Mucosa of descending colon (tissue), 3 donors: ENCODE results near the gene AGPAT2. TPM values are rescaled to one million over a fixed set of nuclear protein-coding genes. Genes with fewer than 3 reads are reported as not detected.

Experiments
- ATAC-seq: fragments of 200-7000 bp; cut with Tn5 transposase; one replicate; pipeline ENCODE4 v1.9.1; 2020; ENCODE audit warnings: mild to moderate bottlenecking, moderate library complexity
- DNase-seq, 3 donors: peaks; one replicate each; pipeline ENCODE4 v3.0.0-alpha.2; 2020
- H3K36me3 ChIP-seq: fragments of 200-600 bp; one replicate; pipeline ENCODE4 v1.8.0; 2021; ENCODE audit warnings: low read depth, mild to moderate bottlenecking
- H3K4me1 ChIP-seq: fragments of 200-600 bp; one replicate; pipeline ENCODE4 v1.8.0; 2021; ENCODE audit warnings: low read depth, mild to moderate bottlenecking
- H3K4me3 ChIP-seq: fragments of 200-600 bp; one replicate; pipeline ENCODE4 v1.8.0; 2021; ENCODE audit warnings: mild to moderate bottlenecking
- H3K9me3 ChIP-seq: fragments of 200-600 bp; one replicate; pipeline ENCODE4 v1.8.0; 2021; ENCODE audit warnings: mild to moderate bottlenecking
- intact Hi-C, 2 donors: fragments of 100-400 bp; cut with DNase I in 1 of 2; cut with micrococcal nuclease in 1 of 2; formaldehyde crosslinking; loops; one replicate each; pipeline versions ENCODE4 v1.11.0 to v1.11.1; 2022; cut with DNase I, micrococcal nuclease
- total RNA-seq, 3 donors: library from RNA; stranded (reverse); fragmentation: NEBNext Ultra II Directional in 2 of 3; extraction: Animal tissue kit (Norgen Biotek cat#: 25700) in 2 of 3; gene quantifications; one replicate each; pipeline versions ENCODE4 v1.2.1 to v1.2.4, GENCODE V29; 2021 to 2023
- TF ChIP-seq, protein P1 (sequence below): fragments of 200-600 bp; IDR thresholded peaks from one replicate; pipeline ENCODE4 v1.8.0; 2022; ENCODE audit warnings: antibody characterized with exemption, mild to moderate bottlenecking
- donor health status: DM: no; HTN: no; CAD: no; lungs with moderate emphysema.
- donor health status: DM: no; HTN: no; CAD: no.
- donor health status: DM: no; HTN: yes; CAD: no.

AGPAT2 gene
- total RNA-seq, 3 donors from 2014 or later: 113 to 296 (median 152) TPM

DNA sequence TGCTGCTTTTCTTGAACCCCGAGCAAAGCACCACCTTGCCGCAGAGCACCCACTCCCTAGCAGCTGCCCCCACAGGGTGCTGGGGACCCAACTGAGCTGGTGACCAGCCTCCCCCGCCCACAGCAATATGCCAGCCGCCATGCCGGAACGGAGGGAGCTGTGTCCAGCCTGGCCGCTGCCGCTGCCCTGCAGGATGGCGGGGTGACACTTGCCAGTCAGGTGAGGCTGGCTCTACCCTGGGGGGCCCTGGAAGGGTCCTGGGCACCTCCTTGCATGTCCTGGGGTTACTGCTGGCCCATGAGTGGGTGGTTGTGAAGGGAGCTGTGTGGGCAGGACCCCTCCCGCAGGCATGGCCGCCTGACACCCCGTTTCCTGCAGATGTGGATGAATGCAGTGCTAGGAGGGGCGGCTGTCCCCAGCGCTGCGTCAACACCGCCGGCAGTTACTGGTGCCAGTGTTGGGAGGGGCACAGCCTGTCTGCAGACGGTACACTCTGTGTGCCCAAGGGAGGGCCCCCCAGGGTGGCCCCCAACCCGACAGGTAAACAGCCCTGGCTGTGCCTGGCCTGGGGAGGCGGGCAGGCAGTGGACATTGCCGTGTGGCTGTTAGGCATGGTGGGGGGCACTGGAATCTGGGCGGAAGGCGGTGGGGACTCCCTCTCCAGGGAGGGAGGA, 17.3 kb downstream of the AGPAT2 start:
- Histone ChIP-seq H3K36me3 (no peaks in the 10 kb centered on the region), H3K4me3 (no peak overlapping the region), H3K9me3 (no peaks in the 10 kb centered on the region), H3K4me1 (peaks cover 24% of the 10 kb centered on the region)
- DNase-seq (no peak), ATAC-seq (no peak)
- TF ChIP-seq, protein P1, sequence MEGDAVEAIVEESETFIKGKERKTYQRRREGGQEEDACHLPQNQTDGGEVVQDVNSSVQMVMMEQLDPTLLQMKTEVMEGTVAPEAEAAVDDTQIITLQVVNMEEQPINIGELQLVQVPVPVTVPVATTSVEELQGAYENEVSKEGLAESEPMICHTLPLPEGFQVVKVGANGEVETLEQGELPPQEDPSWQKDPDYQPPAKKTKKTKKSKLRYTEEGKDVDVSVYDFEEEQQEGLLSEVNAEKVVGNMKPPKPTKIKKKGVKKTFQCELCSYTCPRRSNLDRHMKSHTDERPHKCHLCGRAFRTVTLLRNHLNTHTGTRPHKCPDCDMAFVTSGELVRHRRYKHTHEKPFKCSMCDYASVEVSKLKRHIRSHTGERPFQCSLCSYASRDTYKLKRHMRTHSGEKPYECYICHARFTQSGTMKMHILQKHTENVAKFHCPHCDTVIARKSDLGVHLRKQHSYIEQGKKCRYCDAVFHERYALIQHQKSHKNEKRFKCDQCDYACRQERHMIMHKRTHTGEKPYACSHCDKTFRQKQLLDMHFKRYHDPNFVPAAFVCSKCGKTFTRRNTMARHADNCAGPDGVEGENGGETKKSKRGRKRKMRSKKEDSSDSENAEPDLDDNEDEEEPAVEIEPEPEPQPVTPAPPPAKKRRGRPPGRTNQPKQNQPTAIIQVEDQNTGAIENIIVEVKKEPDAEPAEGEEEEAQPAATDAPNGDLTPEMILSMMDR: no peak
- intact Hi-C loops: no loop called here

- Histone ChIP-seq H3K36me3 (no peaks in the 10 kb centered on the region), H3K4me1 (peaks cover 22% of the 10 kb centered on the region), H3K4me3 (no peak overlapping the region), H3K9me3 (no peaks in the 10 kb centered on the region)
- DNase-seq: no peak
- TF ChIP-seq, protein P1: no peak
- peak; percentile 14 for ATAC-seq
- intact Hi-C loops: no loop called here
These were observed 18.1 kb downstream of the AGPAT2 start for GRCh38 chr9:136668983-136669790.

- DNase-seq (no peak), ATAC-seq (peak; percentile 2)
- intact Hi-C loops: no loop called here
- no peaks in the 10 kb centered on the region for H3K9me3 ChIP-seq
- no peaks in the 10 kb centered on the region for H3K36me3 ChIP-seq
- no peak overlapping the region for H3K4me3 ChIP-seq
- peaks cover 22% of the 10 kb centered on the region for H3K4me1 ChIP-seq
- TF ChIP-seq, protein P1: no peak
These were observed 19.1 kb downstream of the AGPAT2 start for GRCh38 chr9:136667940-136668760.

DNA sequence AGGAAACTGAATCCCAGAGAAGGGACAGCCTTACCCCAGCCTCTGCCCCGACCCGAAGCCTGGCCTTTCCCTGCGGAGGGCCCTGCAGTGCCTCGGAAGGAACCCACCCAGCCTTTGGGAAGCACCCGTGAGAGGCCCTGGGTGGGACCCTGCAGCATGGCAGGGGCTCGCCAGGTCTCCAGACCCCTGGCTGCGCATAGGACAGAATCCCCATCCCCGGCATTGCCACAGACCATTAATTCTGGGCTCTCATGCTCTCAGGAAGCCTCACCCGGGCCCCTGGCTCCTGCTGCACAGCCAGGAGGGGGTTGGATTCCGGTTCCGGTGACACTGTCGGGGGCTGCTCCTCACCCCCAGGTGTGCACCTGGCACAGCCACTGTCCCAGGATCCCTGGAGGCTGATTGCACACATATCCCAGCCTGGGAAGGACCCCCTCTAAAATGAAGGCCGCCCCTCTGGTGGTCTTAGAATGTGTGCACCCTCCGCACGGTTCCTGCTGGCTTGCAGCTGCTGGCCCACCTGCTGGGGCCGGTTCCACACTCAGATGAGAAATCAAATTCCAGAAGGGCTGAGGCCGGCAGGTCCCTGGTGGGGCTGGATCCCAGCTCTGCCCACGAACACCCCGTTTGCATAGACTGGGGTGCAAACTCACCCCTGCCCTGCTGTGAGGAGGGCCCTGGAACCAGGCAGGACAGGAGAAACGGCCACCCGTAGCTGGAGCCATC, 19.9 kb downstream of the AGPAT2 start:
- TF ChIP-seq, protein P1: no peak
- intact Hi-C loops: no loop called here
- Histone ChIP-seq H3K4me1 (peaks cover 22% of the 10 kb centered on the region), H3K4me3 (no peak overlapping the region), H3K9me3 (no peaks in the 10 kb centered on the region), H3K36me3 (no peaks in the 10 kb centered on the region)
- DNase-seq: peak in 1 of 3 donors; percentile 27
- ATAC-seq: no peak
